SH-SY5Y (cell line): ENCODE data around the gene MALT1.

Experiments
- GATA2 ChIP-seq: IDR thresholded peaks from 2 replicates; pipeline ENCODE4 v1.6.1; 2011; ENCODE audit warnings: mild to moderate bottlenecking, low read depth, low read length
- GATA3 ChIP-seq: IDR thresholded peaks from 2 replicates; pipeline ENCODE4 v1.6.1; 2011; ENCODE audit warnings: low read depth, mild to moderate bottlenecking, low read length, moderate library complexity

GRCh38 chr18:58788971-58789875 is 118.0 kb downstream of the MALT1 start:
- TF ChIP-seq GATA3: no peak
- no peak for TF ChIP-seq GATA2
